HG02610 (cell line): ENCODE measurements around the gene NAV2.

ENCODE experiments used
- ATAC-seq: cut with Tn5 transposase; IDR thresholded peaks from one replicate; pipeline ENCODE4 v1.9.1; 2021; ENCODE audit warnings: mild to moderate bottlenecking, moderate library complexity; ENCODE audit not compliant: unreplicated experiment

The NAV2 gene

GRCh38 chr11:20011307-20011951 is 298.8 kb downstream of the NAV2 start:
- no peak for ATAC-seq

DNA sequence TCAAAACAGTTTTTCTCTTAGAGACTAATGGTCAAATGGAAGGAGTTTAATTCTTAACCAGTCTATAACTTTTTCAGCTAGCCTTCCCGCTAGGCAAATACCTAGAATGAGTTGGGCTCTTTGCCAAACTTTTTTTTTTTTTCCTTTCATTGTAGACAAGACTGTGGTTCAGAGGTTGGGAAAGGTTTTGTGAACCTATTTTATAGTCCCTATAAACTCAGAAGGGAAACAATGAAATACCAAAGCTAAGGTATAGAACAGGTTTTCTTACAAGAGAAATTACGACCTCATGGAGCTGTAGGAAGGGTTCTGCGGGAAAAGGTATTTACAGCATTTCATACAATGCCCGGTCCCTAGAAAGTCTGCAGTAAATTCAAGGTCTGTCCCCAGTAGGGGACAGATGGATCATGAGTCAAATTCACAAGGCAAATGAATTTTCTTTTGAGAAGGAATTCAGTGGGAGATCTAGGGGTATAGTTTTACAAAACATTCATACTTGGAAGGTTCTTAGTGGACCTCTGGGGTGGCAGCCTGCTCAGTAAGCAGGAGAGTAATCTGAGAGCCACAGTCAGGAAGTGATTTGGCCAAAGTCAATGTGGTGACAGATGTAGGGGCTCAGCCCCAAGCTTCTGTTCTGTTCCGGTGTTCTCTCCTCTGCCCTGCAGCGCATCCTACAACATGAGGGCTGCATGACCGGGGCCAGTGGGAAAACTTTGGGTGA is 300.9 kb downstream of the NAV2 start:
- no peak for ATAC-seq

GRCh38 chr11:20014067-20014402 is 301.4 kb downstream of the NAV2 start:
- no peak for ATAC-seq

DNA sequence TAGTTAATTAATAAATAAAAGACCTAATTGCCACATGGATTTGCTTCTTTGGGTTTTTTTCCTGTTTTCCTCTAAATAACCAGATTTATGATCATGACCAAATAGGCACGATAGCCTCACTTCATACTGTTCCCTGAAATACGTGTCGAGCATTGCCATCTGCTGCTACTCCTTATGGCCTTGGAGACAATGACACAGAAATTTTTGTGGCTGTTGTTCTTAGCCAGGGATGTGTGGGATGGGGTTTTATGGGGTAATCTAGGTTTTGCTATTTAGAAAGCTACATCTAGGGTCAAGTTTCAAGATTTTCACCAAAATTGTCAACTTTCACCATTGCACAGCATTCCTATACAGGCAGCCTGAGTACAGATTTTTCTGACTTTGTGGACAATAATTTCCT is 302.5 kb downstream of the NAV2 start:
- ATAC-seq = no peak

- ATAC-seq = no peak
Observed at GRCh38 chr11:20015529-20016427, 303.1 kb downstream of the NAV2 start.

DNA sequence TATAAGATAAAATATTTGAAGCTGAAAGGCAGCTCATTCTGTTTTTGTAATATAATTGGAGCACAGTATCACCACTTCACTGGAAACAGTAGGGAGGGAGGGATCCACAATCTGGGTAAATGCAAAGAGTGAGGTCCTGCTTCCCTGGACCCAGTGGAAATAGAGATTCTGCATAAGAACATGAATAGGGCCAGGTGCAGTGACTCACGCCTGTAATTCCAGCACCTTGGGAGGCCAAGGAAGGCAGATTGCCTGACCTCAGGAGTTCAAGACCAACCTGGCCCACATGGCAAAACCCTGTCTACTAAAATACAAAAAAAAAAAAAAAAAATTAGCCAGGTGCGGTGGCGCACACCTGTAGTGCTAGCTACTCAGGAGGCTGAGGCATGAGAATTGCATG is 303.9 kb downstream of the NAV2 start:
- ATAC-seq = no peak

- ATAC-seq = no peak
Observed at GRCh38 chr11:20017320-20017719, 304.7 kb downstream of the NAV2 start.

DNA sequence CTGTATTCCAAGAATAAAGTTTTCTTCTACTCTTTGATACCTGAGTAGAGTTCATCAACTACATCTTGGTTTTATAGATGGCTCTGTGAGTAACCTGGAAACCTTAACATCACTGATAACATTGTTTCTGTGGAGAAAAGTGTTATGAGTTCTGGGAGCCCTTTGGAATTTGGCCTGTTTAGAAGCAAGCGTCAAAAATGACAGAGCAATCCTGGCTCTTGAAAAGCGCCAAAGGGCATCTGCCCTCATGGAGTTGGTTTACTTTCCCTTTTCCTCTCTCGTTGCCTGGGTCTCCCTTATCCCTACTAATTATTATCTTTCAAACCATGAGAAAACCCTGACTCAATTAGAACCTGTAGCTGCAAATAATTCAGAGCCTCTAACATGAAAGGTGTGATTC is 307.6 kb downstream of the NAV2 start:
- ATAC-seq = no peak

- ATAC-seq = no peak
Observed at GRCh38 chr11:20020716-20021115, 308.1 kb downstream of the NAV2 start.

DNA sequence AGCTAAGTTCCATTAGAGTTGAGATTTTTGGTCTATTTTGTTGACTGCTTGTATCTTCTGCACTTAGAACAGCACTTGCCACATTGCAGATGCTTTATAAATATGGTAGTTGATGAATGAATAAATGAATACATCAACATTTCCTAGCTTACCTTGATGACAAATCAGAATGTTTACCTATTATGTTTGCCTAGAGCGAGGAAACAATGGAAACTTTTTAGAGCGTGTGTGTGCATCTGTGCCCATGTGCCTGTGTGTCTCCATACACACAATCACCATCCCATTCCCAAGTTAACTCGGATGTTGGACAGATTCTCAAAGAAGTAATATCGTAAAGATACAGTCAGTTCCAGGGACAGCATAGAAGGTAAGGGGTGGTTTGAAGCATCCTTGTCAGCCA is 308.6 kb downstream of the NAV2 start:
- ATAC-seq = no peak

DNA sequence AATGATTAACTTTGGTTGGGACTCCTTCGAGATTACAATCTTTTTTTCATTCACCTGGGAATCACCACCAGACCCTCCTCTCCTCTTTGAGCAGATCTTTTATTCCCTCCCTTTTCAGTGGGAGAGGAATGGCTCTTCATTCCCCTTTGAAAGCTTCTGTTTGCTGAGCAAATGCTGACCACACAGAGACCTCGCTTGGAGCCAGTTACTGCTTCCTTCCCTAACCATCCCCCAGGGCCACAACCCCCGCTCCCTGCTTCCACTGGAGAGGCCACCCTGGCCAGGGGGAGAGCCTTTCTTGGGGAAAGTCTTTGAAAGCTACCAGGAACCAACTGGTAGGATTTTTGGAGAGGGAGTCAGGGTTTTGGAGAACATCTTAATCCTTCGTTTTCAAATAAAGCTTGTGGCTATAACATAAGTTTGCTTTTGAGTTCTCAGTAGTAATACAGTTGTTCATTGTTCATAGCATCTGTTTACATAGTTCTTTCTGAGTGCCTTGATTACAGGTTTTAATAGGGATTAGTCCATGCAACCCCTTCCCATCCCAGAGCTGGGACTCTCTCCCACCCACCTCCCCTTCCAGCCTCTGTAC is 309.2 kb downstream of the NAV2 start:
- ATAC-seq = no peak

DNA sequence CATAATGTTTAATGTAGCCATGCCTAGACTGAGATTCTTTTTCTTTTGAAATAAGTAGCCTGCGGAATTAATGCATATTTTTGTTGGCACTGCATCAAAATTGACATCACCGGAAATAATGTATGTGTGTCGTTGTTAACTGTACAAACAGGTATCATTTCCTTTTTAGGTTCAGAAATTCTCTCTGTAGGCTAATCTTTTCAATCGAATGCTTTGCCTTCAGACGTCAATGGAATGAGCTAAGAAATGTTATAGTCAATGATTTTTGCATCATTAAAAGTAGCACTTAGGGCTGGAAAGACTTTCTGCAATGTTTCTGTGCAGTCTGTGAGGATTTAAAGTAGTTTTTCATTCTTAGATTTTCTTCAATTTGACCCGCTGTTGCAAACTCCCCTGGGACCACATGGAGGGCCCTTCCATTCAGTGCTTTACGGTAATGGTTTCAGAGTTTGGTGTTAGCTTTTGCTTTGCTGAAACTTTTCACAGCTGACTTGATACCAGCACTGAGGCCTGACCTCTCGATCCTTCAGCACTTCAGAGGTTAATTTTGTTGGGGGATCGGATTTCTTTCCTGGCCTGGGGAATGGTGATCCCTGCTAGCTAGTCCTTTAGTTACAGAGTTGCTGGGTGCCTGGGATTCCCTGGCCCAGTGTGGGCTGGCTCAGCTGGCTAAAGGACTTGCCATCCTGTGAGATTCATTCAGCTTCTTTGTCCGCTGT is 309.9 kb downstream of the NAV2 start:
- no peak for ATAC-seq

DNA sequence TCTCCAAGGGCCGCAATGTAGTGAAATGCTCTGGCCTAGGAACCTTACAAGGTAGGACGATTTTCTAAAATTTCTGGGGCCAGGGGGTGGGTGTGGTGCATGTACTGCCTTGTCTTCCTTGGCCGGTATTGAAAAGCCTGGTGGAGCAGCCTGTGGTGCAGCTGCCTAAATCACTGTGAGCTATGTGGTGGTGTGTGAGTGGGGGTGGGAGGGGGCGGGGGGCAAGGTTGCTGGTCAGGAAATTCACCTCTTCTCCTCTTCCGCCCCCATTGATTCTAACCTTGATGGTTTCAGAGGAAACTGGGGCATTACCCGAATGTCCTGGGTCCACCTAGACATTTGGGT is 310.4 kb downstream of the NAV2 start:
- ATAC-seq = no peak

DNA sequence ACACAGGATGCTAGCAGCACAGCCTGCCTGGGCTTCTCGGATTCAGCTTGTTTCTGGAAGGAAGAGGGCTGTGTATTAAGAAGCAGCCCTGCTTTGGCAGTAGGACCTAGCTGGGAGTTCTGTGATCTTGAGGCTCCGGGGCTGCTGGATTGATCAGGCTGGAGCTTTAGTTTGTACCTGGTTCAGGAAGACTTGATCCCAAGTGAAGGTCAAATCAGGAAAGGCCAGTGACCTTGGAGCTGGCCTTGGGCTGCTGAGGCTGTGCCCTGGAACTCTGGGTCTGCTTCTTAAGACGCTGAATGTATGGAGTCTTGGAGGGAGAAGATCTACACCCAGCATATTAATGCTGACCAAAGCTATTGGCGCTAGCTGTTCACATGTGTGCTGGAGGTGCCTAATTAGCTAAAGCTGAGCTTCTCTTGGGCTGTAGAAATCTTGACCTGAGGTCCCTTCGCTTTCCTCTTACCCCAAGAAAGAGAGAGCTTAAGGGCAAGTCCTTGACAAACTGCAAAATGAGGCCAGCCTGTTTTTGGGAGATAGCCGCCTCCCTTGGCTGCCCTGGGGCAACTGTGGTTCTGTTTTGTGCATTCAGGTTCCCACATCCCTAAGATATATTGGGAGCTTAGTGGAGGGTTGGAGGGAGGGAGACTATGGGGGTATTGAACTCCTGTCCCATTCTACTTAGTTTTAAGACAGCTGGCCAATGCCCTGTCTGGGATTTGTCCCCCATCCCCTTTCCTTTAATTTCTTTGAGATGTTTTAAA is 311.7 kb downstream of the NAV2 start:
- no peak for ATAC-seq

DNA sequence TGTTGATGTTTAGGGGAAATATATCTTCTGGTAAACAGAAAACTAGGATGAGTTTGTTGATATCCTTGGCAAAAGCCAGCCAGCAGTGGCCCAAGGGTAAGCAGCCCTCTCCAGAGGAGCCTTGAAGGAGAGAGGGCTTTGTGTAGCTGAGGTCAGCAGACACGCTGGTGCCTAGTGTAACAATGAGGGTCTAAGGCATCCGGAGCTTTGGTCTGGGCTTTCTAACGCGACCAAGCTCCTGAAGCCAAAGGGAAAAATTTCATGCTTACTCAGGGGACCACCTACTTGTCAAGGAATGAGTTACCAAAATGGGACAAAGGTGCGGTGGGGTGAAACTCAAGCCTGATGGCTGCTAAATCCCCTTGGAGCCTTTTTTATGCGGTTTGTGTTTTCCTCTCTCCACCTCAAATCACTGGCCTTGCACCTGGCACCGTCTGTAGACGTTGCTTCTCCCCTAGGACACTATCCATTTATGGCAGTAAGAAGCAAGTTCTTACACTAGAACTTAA is 312.7 kb downstream of the NAV2 start:
- ATAC-seq = no peak

- no peak for ATAC-seq
Observed at GRCh38 chr11:20026629-20027555, 314.3 kb downstream of the NAV2 start.

GRCh38 chr11:20027556-20028013 is 314.9 kb downstream of the NAV2 start:
- no peak for ATAC-seq

- ATAC-seq = no peak
Observed at GRCh38 chr11:20029193-20029592, 316.6 kb downstream of the NAV2 start.

DNA sequence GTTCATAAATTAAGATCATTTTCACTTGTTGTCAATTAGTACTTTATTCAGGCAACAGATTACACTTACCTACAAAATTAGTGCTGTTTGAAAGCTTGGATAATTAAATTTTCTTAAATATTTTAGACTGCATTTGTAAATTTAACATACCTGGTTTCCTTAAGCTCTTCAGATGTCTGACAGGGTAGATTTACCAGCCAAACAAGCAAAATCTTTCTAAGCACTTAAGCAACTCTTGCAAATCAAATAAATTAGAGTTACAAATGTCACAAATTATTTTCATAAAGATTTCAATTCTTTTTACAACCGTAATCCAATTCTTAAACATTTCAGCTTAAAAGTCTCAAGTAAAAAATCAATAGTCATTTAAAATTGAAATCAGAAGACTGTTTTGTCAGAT is 317.8 kb downstream of the NAV2 start:
- no peak for ATAC-seq
